RWPE2 (cell line): Measurements from ENCODE around the gene COL4A1.
A peak's percentile ranks its signal among the peaks of the same experiment; 100 is the strongest.

Experiments
- ATAC-seq: fragments of 200-7000 bp; cut with Tn5 transposase; 3 replicates; pipeline ENCODE4 v1.9.1; 2021; ENCODE audit warnings: low read depth
- DNase-seq: peaks from one replicate; pipeline ENCODE4 v3.0.0-alpha.2; 2020; ENCODE audit warnings: low spot score
- H3K27ac ChIP-seq: fragments of 450-650 bp; 2 replicates; pipeline ENCODE4 v1.5.1; 2017; ENCODE audit warnings: mild to moderate bottlenecking; ENCODE audit not compliant: poor library complexity, severe bottlenecking
- H3K27me3 ChIP-seq: fragments of 250-450 bp; sonication (Bioruptor Pico); 2 replicates; pipeline ENCODE4 v1.5.1; 2021; ENCODE audit warnings: mild to moderate bottlenecking, moderate library complexity; ENCODE audit not compliant: insufficient read depth, poor library complexity, severe bottlenecking
- H3K36me3 ChIP-seq: fragments of 250-450 bp; sonication (Bioruptor Pico); 2 replicates; pipeline ENCODE4 v1.5.1; 2020; ENCODE audit warnings: low read depth, mild to moderate bottlenecking, moderate library complexity
- H3K4me1 ChIP-seq: fragments of 250-450 bp; sonication (Bioruptor Pico); 2 replicates; pipeline ENCODE4 v1.5.1; 2021; ENCODE audit warnings: mild to moderate bottlenecking, moderate library complexity; ENCODE audit not compliant: insufficient read depth, poor library complexity, severe bottlenecking
- H3K4me3 ChIP-seq: fragments of 250-450 bp; sonication (Bioruptor Pico); 2 replicates; pipeline ENCODE4 v1.5.1; 2021; ENCODE audit warnings: mild to moderate bottlenecking, moderate library complexity; ENCODE audit not compliant: severe bottlenecking
- H3K9me3 ChIP-seq: fragments of 250-450 bp; sonication (Bioruptor Pico); 2 replicates; pipeline ENCODE4 v1.5.1; 2021; ENCODE audit warnings: mild to moderate bottlenecking, moderate library complexity; ENCODE audit not compliant: severe bottlenecking
- CTCF ChIP-seq: fragments of 450-650 bp; IDR thresholded peaks from one replicate; pipeline ENCODE4 v1.5.1; 2017; ENCODE audit warnings: mild to moderate bottlenecking, moderate library complexity; ENCODE audit not compliant: poor library complexity, severe bottlenecking

The COL4A1 gene

DNA sequence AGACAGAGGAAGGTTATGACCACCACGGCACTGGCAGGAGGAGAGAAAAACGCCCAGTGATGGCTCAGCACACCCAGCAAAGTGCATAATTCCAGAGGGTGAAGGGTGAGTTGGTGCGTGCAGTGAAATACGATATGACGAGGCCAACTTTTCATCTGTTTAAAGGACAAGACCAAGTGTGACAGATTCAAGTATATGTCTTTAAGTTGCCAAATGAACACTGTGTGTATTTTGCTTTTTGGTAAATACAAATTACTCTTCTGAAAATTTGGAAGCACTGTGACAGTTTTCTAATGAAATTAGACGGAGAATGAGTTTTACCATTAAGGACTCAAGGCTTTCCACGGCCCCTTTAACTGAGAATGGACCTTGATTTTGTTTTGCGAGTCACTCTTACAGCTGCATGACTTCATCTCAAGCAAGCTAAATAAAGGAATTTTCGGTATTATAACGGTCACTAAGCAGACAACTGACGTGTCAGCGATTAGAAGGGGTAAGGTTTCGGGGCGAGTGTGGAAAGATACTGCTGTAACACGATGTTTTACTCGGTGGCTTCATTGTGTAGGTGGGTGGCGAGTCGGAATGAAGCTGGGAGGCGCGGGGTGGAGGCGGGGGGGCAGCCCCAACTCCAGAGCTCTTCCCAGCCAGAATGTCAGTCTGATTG lies 23.0 kb upstream of the COL4A1 start:
- no peak for ATAC-seq
- H3K4me1 ChIP-seq = peaks cover 11% of the 10 kb centered on the region
- DNase-seq = no peak

DNA sequence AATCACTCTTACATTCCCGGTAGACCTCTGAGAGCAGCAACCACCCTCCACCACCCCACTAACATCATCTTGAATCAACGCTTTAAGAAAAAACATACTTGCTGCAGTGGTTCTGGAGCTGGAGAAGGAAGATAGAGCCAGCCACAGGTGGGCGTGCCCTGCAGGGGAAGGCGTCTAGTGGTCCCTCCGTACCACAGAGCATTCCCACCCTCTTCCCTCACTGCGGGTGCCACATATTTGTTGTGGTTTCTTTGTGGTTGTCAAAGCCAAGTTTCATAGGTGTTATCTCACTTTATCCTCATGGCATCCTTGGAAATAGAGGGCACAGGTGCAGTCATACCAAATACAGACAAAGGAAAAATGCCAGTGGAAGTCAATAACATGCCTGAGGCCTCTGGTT lies 22.3 kb upstream of the COL4A1 start:
- ATAC-seq = no peak
- Histone ChIP-seq H3K4me3 (no peak overlapping the region), H3K27ac (no peak overlapping the region)

More for the DNA sequence above, 23.0 kb upstream of the COL4A1 start:
- H3K9me3 ChIP-seq = no peaks in the 10 kb centered on the region
- no peak overlapping the region for H3K4me3 ChIP-seq
- H3K27me3 ChIP-seq = no peaks in the 10 kb centered on the region
- H3K27ac ChIP-seq = no peak overlapping the region
- peaks cover 40% of the 10 kb centered on the region for H3K36me3 ChIP-seq
- TF ChIP-seq CTCF = no peak

DNA sequence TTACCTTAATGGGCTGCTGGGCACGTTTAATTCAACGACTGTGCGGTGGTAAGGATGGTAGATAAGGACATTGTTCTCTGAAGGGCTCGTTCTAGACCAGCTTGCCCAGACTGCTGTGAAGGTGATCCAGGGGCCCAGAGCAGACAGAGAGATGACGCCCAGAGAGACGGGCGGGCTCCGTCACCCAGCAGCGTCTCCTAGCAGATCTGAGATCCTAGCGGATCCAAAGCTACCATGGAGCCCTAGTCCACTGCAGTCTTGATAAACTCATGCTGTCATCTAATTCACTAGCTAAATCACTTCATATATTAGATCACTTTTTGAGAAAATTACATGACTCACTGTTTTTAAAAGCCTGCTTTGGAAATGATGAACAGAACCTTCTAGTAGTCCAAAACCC lies 21.6 kb upstream of the COL4A1 start:
- no peak for DNase-seq
- Histone ChIP-seq H3K4me3 (no peak overlapping the region), H3K4me1 (peaks cover 1% of the 10 kb centered on the region), H3K27me3 (no peaks in the 10 kb centered on the region), H3K27ac (no peak overlapping the region), H3K36me3 (peaks cover 34% of the 10 kb centered on the region), H3K9me3 (no peaks in the 10 kb centered on the region)
- ATAC-seq = no peak
- no peak for TF ChIP-seq CTCF

More for the DNA sequence above, 22.3 kb upstream of the COL4A1 start:
- TF ChIP-seq CTCF = no peak
- Histone ChIP-seq H3K4me1 (peaks cover 8% of the 10 kb centered on the region), H3K9me3 (no peaks in the 10 kb centered on the region), H3K27me3 (no peaks in the 10 kb centered on the region), H3K36me3 (peaks cover 39% of the 10 kb centered on the region)
- DNase-seq = no peak

- Histone ChIP-seq H3K27ac (peak overlapping the region; percentile 22), H3K4me3 (no peak overlapping the region), H3K9me3 (no peaks in the 10 kb centered on the region), H3K4me1 (peaks cover 8% of the 10 kb centered on the region), H3K36me3 (peaks cover 35% of the 10 kb centered on the region), H3K27me3 (no peaks in the 10 kb centered on the region)
- TF ChIP-seq CTCF = no peak
- no peak for DNase-seq
- no peak for ATAC-seq
Observed at GRCh38 chr13:110327051-110327721, 20.2 kb upstream of the COL4A1 start.
